ENCODE results near the gene MTARC2.

MTARC2 gene

GRCh38 chr1:220772846-220773245, 24.7 kb downstream of the MTARC2 start:
- Histone ChIP-seq H3K9ac (ENCODE audit: low read depth, low read length) (no peak overlapping the region), H3K4me1 (ENCODE audit: control insufficient read depth, insufficient read depth, low read length) (no peaks in the 10 kb centered on the region), H3K9me3 (ENCODE audit: control insufficient read depth, insufficient read depth, low read length) (no peaks in the 10 kb centered on the region), H3K27me3 (ENCODE audit: control insufficient read depth, insufficient read depth, low read length) (no peaks in the 10 kb centered on the region), H3K4me3 (ENCODE audit: low read depth, low read length) (no peak overlapping the region), H3K36me3 (ENCODE audit: control insufficient read depth, insufficient read depth, low read length) (no peaks in the 10 kb centered on the region)

GRCh38 chr1:220775240-220775853, 27.2 kb downstream of the MTARC2 start:
- Histone ChIP-seq H3K27me3 (ENCODE audit: control insufficient read depth, insufficient read depth, low read length) (no peaks in the 10 kb centered on the region), H3K4me3 (ENCODE audit: low read depth, low read length) (no peak overlapping the region), H3K9me3 (ENCODE audit: control insufficient read depth, insufficient read depth, low read length) (no peaks in the 10 kb centered on the region), H3K9ac (ENCODE audit: low read depth, low read length) (no peak overlapping the region), H3K36me3 (ENCODE audit: control insufficient read depth, insufficient read depth, low read length) (no peaks in the 10 kb centered on the region), H3K4me1 (ENCODE audit: control insufficient read depth, insufficient read depth, low read length) (no peaks in the 10 kb centered on the region)

GRCh38 chr1:220776254-220776653, 28.1 kb downstream of the MTARC2 start:
- H3K9ac ChIP-seq (ENCODE audit: low read depth, low read length) = no peak overlapping the region
- no peaks in the 10 kb centered on the region for H3K9me3 ChIP-seq (ENCODE audit: control insufficient read depth, insufficient read depth, low read length)
- no peaks in the 10 kb centered on the region for H3K36me3 ChIP-seq (ENCODE audit: control insufficient read depth, insufficient read depth, low read length)
- H3K4me1 ChIP-seq (ENCODE audit: control insufficient read depth, insufficient read depth, low read length) = no peaks in the 10 kb centered on the region
- H3K27me3 ChIP-seq (ENCODE audit: control insufficient read depth, insufficient read depth, low read length) = no peaks in the 10 kb centered on the region
- H3K4me3 ChIP-seq (ENCODE audit: low read depth, low read length) = no peak overlapping the region

- no peaks in the 10 kb centered on the region for H3K9me3 ChIP-seq (ENCODE audit: control insufficient read depth, insufficient read depth, low read length)
- no peaks in the 10 kb centered on the region for H3K36me3 ChIP-seq (ENCODE audit: control insufficient read depth, insufficient read depth, low read length)
- H3K4me1 ChIP-seq (ENCODE audit: control insufficient read depth, insufficient read depth, low read length) = no peaks in the 10 kb centered on the region
- H3K27me3 ChIP-seq (ENCODE audit: control insufficient read depth, insufficient read depth, low read length) = no peaks in the 10 kb centered on the region
- no peak overlapping the region for H3K4me3 ChIP-seq (ENCODE audit: low read depth, low read length)
- no peak overlapping the region for H3K9ac ChIP-seq (ENCODE audit: low read depth, low read length)
Observed at GRCh38 chr1:220776720-220777326, 28.7 kb downstream of the MTARC2 start.

- H3K36me3 ChIP-seq (ENCODE audit: control insufficient read depth, insufficient read depth, low read length) = no peaks in the 10 kb centered on the region
- H3K4me1 ChIP-seq (ENCODE audit: control insufficient read depth, insufficient read depth, low read length) = peaks cover 12% of the 10 kb centered on the region
- H3K9ac ChIP-seq (ENCODE audit: low read depth, low read length) = no peak overlapping the region
- peaks cover 2% of the 10 kb centered on the region for H3K27me3 ChIP-seq (ENCODE audit: control insufficient read depth, insufficient read depth, low read length)
- no peak overlapping the region for H3K4me3 ChIP-seq (ENCODE audit: low read depth, low read length)
- H3K9me3 ChIP-seq (ENCODE audit: control insufficient read depth, insufficient read depth, low read length) = no peaks in the 10 kb centered on the region
Observed at GRCh38 chr1:220783453-220783852, 35.3 kb downstream of the MTARC2 start.

GRCh38 chr1:220784751-220785150, 36.6 kb downstream of the MTARC2 start:
- Histone ChIP-seq H3K9me3 (ENCODE audit: control insufficient read depth, insufficient read depth, low read length) (no peaks in the 10 kb centered on the region), H3K4me3 (ENCODE audit: low read depth, low read length) (no peak overlapping the region), H3K9ac (ENCODE audit: low read depth, low read length) (no peak overlapping the region), H3K4me1 (ENCODE audit: control insufficient read depth, insufficient read depth, low read length) (peaks cover 12% of the 10 kb centered on the region), H3K27me3 (ENCODE audit: control insufficient read depth, insufficient read depth, low read length) (peaks cover 2% of the 10 kb centered on the region), H3K36me3 (ENCODE audit: control insufficient read depth, insufficient read depth, low read length) (no peaks in the 10 kb centered on the region)

GRCh38 chr1:220785166-220786056, 37.3 kb downstream of the MTARC2 start:
- Histone ChIP-seq H3K36me3 (ENCODE audit: control insufficient read depth, insufficient read depth, low read length) (no peaks in the 10 kb centered on the region), H3K9me3 (ENCODE audit: control insufficient read depth, insufficient read depth, low read length) (no peaks in the 10 kb centered on the region), H3K9ac (ENCODE audit: low read depth, low read length) (no peak overlapping the region), H3K27me3 (ENCODE audit: control insufficient read depth, insufficient read depth, low read length) (peaks cover 2% of the 10 kb centered on the region), H3K4me3 (ENCODE audit: low read depth, low read length) (peak overlapping the region; percentile 77), H3K4me1 (ENCODE audit: control insufficient read depth, insufficient read depth, low read length) (peaks cover 12% of the 10 kb centered on the region)

GRCh38 chr1:220786057-220786336, 37.9 kb downstream of the MTARC2 start:
- H3K4me3 ChIP-seq (ENCODE audit: low read depth, low read length) = peak overlapping the region; percentile 77
- peaks cover 2% of the 10 kb centered on the region for H3K27me3 ChIP-seq (ENCODE audit: control insufficient read depth, insufficient read depth, low read length)
- H3K9ac ChIP-seq (ENCODE audit: low read depth, low read length) = no peak overlapping the region
- peaks cover 12% of the 10 kb centered on the region for H3K4me1 ChIP-seq (ENCODE audit: control insufficient read depth, insufficient read depth, low read length)
- H3K9me3 ChIP-seq (ENCODE audit: control insufficient read depth, insufficient read depth, low read length) = no peaks in the 10 kb centered on the region
- no peaks in the 10 kb centered on the region for H3K36me3 ChIP-seq (ENCODE audit: control insufficient read depth, insufficient read depth, low read length)

- H3K4me1 ChIP-seq (ENCODE audit: control insufficient read depth, insufficient read depth, low read length) = peaks cover 12% of the 10 kb centered on the region
- H3K4me3 ChIP-seq (ENCODE audit: low read depth, low read length) = peak within 1 kb of the TSS; percentile 77
- no peaks in the 10 kb centered on the region for H3K36me3 ChIP-seq (ENCODE audit: control insufficient read depth, insufficient read depth, low read length)
- peak within 1 kb of the TSS; percentile 37 for H3K9ac ChIP-seq (ENCODE audit: low read depth, low read length)
- peaks cover 2% of the 10 kb centered on the region for H3K27me3 ChIP-seq (ENCODE audit: control insufficient read depth, insufficient read depth, low read length)
- H3K9me3 ChIP-seq (ENCODE audit: control insufficient read depth, insufficient read depth, low read length) = no peaks in the 10 kb centered on the region
Observed at GRCh38 chr1:220786337-220787068, 38.4 kb downstream of the MTARC2 start, which contains the start of gene MTARC1. Gene MTARC1, plus strand, starts transcription at chr1:220786913. Its CDS starts 32 bp downstream, at chr1:220786945.

GRCh38 chr1:220787069-220787619, 39.0 kb downstream of the MTARC2 start:
- peak overlapping the region; percentile 77 for H3K4me3 ChIP-seq (ENCODE audit: low read depth, low read length)
- no peaks in the 10 kb centered on the region for H3K9me3 ChIP-seq (ENCODE audit: control insufficient read depth, insufficient read depth, low read length)
- peaks cover 2% of the 10 kb centered on the region for H3K27me3 ChIP-seq (ENCODE audit: control insufficient read depth, insufficient read depth, low read length)
- H3K4me1 ChIP-seq (ENCODE audit: control insufficient read depth, insufficient read depth, low read length) = peaks cover 12% of the 10 kb centered on the region
- H3K36me3 ChIP-seq (ENCODE audit: control insufficient read depth, insufficient read depth, low read length) = no peaks in the 10 kb centered on the region
- peak overlapping the region; percentile 37 for H3K9ac ChIP-seq (ENCODE audit: low read depth, low read length)

GRCh38 chr1:220788900-220789299, 40.8 kb downstream of the MTARC2 start:
- no peak overlapping the region for H3K9ac ChIP-seq (ENCODE audit: low read depth, low read length)
- peaks cover 2% of the 10 kb centered on the region for H3K27me3 ChIP-seq (ENCODE audit: control insufficient read depth, insufficient read depth, low read length)
- H3K4me3 ChIP-seq (ENCODE audit: low read depth, low read length) = no peak overlapping the region
- peaks cover 12% of the 10 kb centered on the region for H3K4me1 ChIP-seq (ENCODE audit: control insufficient read depth, insufficient read depth, low read length)
- no peaks in the 10 kb centered on the region for H3K9me3 ChIP-seq (ENCODE audit: control insufficient read depth, insufficient read depth, low read length)
- no peaks in the 10 kb centered on the region for H3K36me3 ChIP-seq (ENCODE audit: control insufficient read depth, insufficient read depth, low read length)

Data from iPS-15b (cell line).